Upper lobe of right lung (tissue), 1 donor: ENCODE data around the gene ZCCHC2. TPM values are rescaled to one million over a fixed set of nuclear protein-coding genes. Genes with fewer than 3 reads are reported as not detected.

Experiments used
- ATAC-seq: fragments of 200-7000 bp; cut with Tn5 transposase; one replicate; pipeline ENCODE4 v1.9.1; 2020; ENCODE audit warnings: mild to moderate bottlenecking, moderate library complexity
- DNase-seq: peaks from one replicate; pipeline ENCODE4 v3.0.0-alpha.2; 2020
- H3K27ac ChIP-seq: fragments of 200-600 bp; one replicate; pipeline ENCODE4 v1.8.0; 2022
- H3K27me3 ChIP-seq: fragments of 200-600 bp; one replicate; pipeline ENCODE4 v1.8.0; 2022; ENCODE audit warnings: mild to moderate bottlenecking
- H3K36me3 ChIP-seq: fragments of 200-600 bp; one replicate; pipeline ENCODE4 v1.8.0; 2022
- H3K4me1 ChIP-seq: fragments of 200-600 bp; one replicate; pipeline ENCODE4 v1.8.0; 2022
- H3K4me3 ChIP-seq: fragments of 200-600 bp; one replicate; pipeline ENCODE4 v1.8.0; 2022; ENCODE audit warnings: mild to moderate bottlenecking
- H3K9me3 ChIP-seq: fragments of 200-600 bp; one replicate; pipeline ENCODE4 v1.8.0; 2022
- intact Hi-C: fragments of 100-400 bp; cut with DNase I; formaldehyde crosslinking; loops from one replicate; pipeline ENCODE4 v1.11.0; 2022
- total RNA-seq: library from RNA; stranded (reverse); fragmentation: NEBNext Ultra II Directional; extraction: Animal tissue kit (Norgen Biotek cat#: 25700); gene quantifications from one replicate; pipeline ENCODE4 v1.2.1, GENCODE V29; 2021
- TF ChIP-seq, protein P1 (sequence below): fragments of 200-600 bp; IDR thresholded peaks from one replicate; pipeline ENCODE4 v1.8.0; 2022; ENCODE audit warnings: antibody characterized with exemption
- donor health status: DM: no; HTN: yes; CAD: no; lungs with severe emphysema.

The ZCCHC2 gene
- total RNA-seq, 1 donor from 2014 or later: 36.6 TPM

DNA sequence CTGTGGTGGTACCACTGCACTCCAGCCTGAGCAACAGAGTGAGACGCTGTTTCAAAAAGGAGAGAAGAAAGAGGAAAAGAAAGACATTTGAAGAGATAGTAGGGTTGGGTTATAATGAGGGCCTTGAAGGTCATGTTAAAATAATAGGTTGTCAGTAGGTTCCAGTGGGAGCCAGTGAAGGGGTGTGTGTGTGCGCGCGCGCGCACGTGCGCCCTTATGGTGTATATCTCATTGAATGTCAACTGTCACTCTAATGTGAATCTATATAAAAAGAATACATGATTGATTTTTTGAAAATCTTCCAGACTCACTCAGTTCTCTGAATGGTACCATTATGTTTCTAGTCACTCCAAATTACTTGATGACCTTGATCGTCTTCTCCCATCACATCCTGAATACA is 9.1 kb downstream of the ZCCHC2 start:
- Histone ChIP-seq H3K4me1 (peaks cover 35% of the 10 kb centered on the region), H3K9me3 (no peaks in the 10 kb centered on the region), H3K27me3 (no peaks in the 10 kb centered on the region), H3K4me3 (no peak overlapping the region), H3K27ac (no peak overlapping the region), H3K36me3 (no peaks in the 10 kb centered on the region)
- ATAC-seq (no peak), DNase-seq (no peak)
- TF ChIP-seq, protein P1, sequence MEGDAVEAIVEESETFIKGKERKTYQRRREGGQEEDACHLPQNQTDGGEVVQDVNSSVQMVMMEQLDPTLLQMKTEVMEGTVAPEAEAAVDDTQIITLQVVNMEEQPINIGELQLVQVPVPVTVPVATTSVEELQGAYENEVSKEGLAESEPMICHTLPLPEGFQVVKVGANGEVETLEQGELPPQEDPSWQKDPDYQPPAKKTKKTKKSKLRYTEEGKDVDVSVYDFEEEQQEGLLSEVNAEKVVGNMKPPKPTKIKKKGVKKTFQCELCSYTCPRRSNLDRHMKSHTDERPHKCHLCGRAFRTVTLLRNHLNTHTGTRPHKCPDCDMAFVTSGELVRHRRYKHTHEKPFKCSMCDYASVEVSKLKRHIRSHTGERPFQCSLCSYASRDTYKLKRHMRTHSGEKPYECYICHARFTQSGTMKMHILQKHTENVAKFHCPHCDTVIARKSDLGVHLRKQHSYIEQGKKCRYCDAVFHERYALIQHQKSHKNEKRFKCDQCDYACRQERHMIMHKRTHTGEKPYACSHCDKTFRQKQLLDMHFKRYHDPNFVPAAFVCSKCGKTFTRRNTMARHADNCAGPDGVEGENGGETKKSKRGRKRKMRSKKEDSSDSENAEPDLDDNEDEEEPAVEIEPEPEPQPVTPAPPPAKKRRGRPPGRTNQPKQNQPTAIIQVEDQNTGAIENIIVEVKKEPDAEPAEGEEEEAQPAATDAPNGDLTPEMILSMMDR: no peak
- intact Hi-C loops: no loop called here

DNA sequence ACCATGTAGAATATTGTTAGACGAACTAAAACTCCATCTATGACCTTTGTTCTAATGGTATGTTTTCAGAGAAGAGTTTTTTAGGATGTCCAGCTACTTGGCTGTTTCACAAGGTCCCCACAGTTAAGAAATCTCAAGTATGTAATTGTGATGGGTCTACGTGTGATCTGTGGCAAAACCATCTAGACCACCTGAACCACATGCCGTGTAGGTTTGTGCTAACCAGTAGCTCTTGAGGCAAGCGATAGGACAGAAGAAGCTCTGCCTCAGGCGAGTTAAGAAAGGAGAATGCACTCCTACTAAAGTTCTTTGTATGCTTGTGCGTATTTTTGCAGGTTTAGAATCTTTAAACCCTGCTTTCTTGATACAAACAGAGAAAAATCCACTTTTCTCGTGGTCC is 13.2 kb downstream of the ZCCHC2 start:
- intact Hi-C loops: no loop called here
- no peaks in the 10 kb centered on the region for H3K9me3 ChIP-seq
- TF ChIP-seq, protein P1: no peak
- DNase-seq (no peak), ATAC-seq (no peak)
- no peak overlapping the region for H3K27ac ChIP-seq
- H3K36me3 ChIP-seq: peaks cover 13% of the 10 kb centered on the region
- H3K4me1 ChIP-seq: peaks cover 11% of the 10 kb centered on the region
- H3K4me3 ChIP-seq: no peak overlapping the region
- H3K27me3 ChIP-seq: no peaks in the 10 kb centered on the region

DNA sequence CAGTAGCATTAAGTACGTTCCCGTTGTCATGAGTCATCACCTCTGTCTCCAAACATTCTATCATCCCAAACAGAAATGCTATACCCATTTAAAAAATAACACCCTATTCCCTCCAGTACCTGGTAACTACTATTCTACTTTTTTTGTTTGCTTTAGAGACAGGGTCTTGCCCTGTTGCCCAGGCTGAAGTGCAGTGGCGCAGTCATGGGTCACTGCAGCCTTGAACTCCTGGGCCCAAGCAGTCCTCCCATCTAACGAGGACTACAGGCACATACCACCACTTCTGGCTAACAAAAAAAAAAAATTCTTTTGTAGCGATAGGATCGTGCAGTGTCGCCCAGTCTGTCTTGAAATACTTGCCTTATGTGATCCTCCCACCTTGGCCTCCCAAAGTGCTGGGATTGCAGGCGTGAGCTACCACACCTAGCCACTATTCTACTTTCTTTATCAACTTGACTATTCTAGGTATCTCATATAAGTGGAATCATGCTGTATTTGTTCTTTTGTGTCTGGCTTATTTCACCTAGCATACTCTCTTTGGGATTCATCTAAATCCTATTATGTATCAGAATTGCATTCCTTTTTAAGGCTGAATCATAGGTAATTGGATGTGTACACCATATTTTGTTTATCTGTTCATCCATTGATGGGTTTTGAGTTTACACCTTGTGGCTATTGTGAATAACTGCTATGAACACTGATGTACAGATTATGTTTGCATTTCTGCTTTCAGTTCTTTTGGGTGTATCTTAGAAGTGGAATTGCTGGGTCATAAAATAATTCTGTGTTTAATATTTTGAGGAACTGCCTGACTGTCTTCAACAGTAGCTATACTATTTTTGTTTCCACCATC is 14.4 kb downstream of the ZCCHC2 start:
- Histone ChIP-seq H3K9me3 (no peaks in the 10 kb centered on the region), H3K4me1 (peaks cover 5% of the 10 kb centered on the region), H3K4me3 (no peak overlapping the region), H3K27ac (no peak overlapping the region), H3K27me3 (no peaks in the 10 kb centered on the region), H3K36me3 (peaks cover 21% of the 10 kb centered on the region)
- DNase-seq (no peak), ATAC-seq (no peak)
- intact Hi-C loops: no loop called here
- TF ChIP-seq, protein P1: no peak

DNA sequence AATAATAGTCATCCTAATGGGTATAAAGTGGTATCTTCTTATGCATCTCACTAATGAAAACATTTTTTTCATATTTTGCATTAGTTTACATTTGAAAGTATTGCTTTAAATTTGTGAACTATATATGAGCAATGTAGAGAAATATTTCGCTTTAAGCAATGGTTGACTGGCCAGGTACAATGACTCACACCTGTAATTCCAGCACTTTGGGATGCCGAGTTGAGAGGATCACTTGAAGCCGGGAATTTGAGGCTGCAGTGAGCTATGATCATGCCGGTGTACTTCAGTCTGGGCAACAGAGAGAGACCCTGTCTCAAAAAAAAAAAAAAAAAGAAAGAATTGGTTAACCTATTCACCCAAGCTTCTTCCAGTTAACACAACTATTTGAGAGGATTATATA is 15.1 kb downstream of the ZCCHC2 start:
- intact Hi-C loops: no loop called here
- Histone ChIP-seq H3K27ac (no peak overlapping the region), H3K27me3 (no peaks in the 10 kb centered on the region), H3K36me3 (peaks cover 28% of the 10 kb centered on the region), H3K4me3 (no peak overlapping the region), H3K4me1 (peaks cover 5% of the 10 kb centered on the region), H3K9me3 (no peaks in the 10 kb centered on the region)
- DNase-seq (no peak), ATAC-seq (peak; percentile 53)
- TF ChIP-seq, protein P1: no peak

DNA sequence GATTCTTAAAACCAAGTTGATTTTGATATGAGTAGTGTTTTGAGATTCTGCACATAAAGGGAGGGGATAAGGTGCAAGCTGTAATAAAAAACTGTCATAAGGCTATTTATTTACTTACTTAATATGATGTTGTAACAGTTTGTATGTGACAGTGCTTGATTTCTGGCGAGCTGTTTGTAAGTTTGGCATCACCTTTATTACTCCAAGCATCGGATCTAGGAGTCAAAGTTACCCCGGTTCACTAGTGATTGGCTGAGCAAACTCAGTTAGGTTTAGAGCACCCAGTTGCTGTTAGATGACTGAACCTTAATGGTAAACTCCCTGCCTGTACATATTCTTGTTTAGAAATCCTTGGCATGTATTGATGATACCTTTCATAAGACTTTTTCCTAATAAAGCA is 16.1 kb downstream of the ZCCHC2 start:
- Histone ChIP-seq H3K27me3 (no peaks in the 10 kb centered on the region), H3K4me3 (no peak overlapping the region), H3K9me3 (no peaks in the 10 kb centered on the region), H3K27ac (no peak overlapping the region), H3K4me1 (peaks cover 5% of the 10 kb centered on the region), H3K36me3 (peaks cover 37% of the 10 kb centered on the region)
- DNase-seq (no peak), ATAC-seq (no peak)
- intact Hi-C loops: no loop called here
- TF ChIP-seq, protein P1: no peak
